Prostate gland (tissue), 2 donors: ENCODE results near the gene BNC1. TPM values are rescaled to one million over a fixed set of nuclear protein-coding genes. Genes with fewer than 3 reads are reported as not detected.

Source experiments
- DNase-seq: peaks from one replicate; pipeline ENCODE4 v3.0.0-alpha.2; 2019; ENCODE audit warnings: low spot score
- H3K27ac ChIP-seq, 2 donors: fragments of 200-600 bp; sonication (generic); 2 replicates each; pipeline ENCODE4 v1.5.1; 2017 to 2019
- H3K27me3 ChIP-seq: fragments of 200-600 bp; sonication (generic); replicated peaks from 2 replicates; pipeline ENCODE4 v1.5.1; 2019; ENCODE audit not compliant: insufficient read depth
- H3K36me3 ChIP-seq, 2 donors: fragments of 200-600 bp; sonication (generic); 1 replicate in 1 of 2; 2 replicates in 1 of 2; pipeline versions ENCODE4 v1.5.1 to v1.8.1; 2017 to 2019
- H3K4me1 ChIP-seq: fragments of 200-600 bp; sonication (generic); replicated peaks from 2 replicates; pipeline ENCODE4 v1.5.1; 2019
- H3K4me3 ChIP-seq, 2 donors: fragments of 200-600 bp; sonication (generic); 2 replicates each; pipeline ENCODE4 v1.5.1; 2017 to 2019
- H3K9me3 ChIP-seq: fragments of 200-600 bp; sonication (generic); 2 replicates; pipeline ENCODE4 v1.5.1; 2017
- CTCF ChIP-seq, 4 experiments: fragments of 200-600 bp in 2 of 4; fragments of 450-650 bp in 2 of 4; sonication (generic) in 2 of 4; IDR thresholded peaks; 1 replicate in 3 of 4; 2 replicates in 1 of 4; pipeline ENCODE4 v1.5.1; 2016 to 2019; ENCODE audit warnings: antibody characterized with exemption in 4 of 4, mild to moderate bottlenecking in 2 of 4, moderate library complexity in 2 of 4
- POLR2A ChIP-seq: fragments of 450-650 bp; IDR thresholded peaks from one replicate; pipeline ENCODE4 v1.6.1; 2016; ENCODE audit warnings: antibody characterized with exemption, mild to moderate bottlenecking
- POLR2AphosphoS5 ChIP-seq: sonication (generic); formaldehyde crosslinking; IDR thresholded peaks from one replicate; pipeline ENCODE4 v1.6.1; 2017; ENCODE audit warnings: antibody characterized with exemption
- WGBS: methylation state at CpG from one replicate; pipeline ENCODE4 v1.1.5; 2018; 5-methylcytosine and 5-hydroxymethylcytosine counted together
- intact Hi-C: fragments of 100-400 bp; cut with DNase I; formaldehyde crosslinking; loops from one replicate; pipeline ENCODE4 v1.14.2; 2022
- total RNA-seq, 2 donors: library from RNA; depleted of rRNA; stranded (reverse); fragments of >200 nt; gene quantifications; one replicate each; pipeline ENCODE4 v1.1.0, GENCODE V29; 2016

Gene BNC1
- total RNA-seq, 2 donors from 2014 or later: 0.27 to 11.0 TPM

- intact Hi-C loops: loop anchor here (1.0 to 5.0 kb wide), 2 partner anchors 140 to 195 kb away; partner anchors contain the start of genes BTBD1 and C15orf40
- no peaks in the 10 kb centered on the region for H3K4me1 ChIP-seq
- H3K27me3 ChIP-seq: no peaks in the 10 kb centered on the region
- H3K27ac ChIP-seq: peak overlapping the region; percentile 92 to 93
- peak overlapping the region; percentile 81 to 91 for H3K4me3 ChIP-seq
- DNase-seq: peak; percentile 36
- TF ChIP-seq POLR2AphosphoS5 (no peak), CTCF (IDR thresholded peaks at IDR 0.05) (no peak), POLR2A (no peak)
- no peaks in the 10 kb centered on the region for H3K36me3 ChIP-seq
- no peaks in the 10 kb centered on the region for H3K9me3 ChIP-seq
- 0% methylated on average over 38 of the region's 93 CpGs for WGBS
Measured at GRCh38 chr15:83207009-83207659, 77.3 kb downstream of the BNC1 start.

- Histone ChIP-seq H3K4me3 (peak overlapping the region; percentile 81 to 91), H3K4me1 (no peaks in the 10 kb centered on the region), H3K9me3 (no peaks in the 10 kb centered on the region), H3K27me3 (no peaks in the 10 kb centered on the region), H3K27ac (peak overlapping the region; percentile 92 to 93), H3K36me3 (no peaks in the 10 kb centered on the region)
- DNase-seq: no peak
- intact Hi-C loops: loop anchor here (1.0 to 5.0 kb wide), 2 partner anchors 139 to 194 kb away; partner anchors contain the start of genes BTBD1 and C15orf40
- 3% methylated on average over 9 of the region's 25 CpGs for WGBS
- TF ChIP-seq POLR2A (no peak), POLR2AphosphoS5 (no peak), CTCF (IDR thresholded peaks at IDR 0.05) (no peak)
Measured at GRCh38 chr15:83206526-83207008, 77.9 kb downstream of the BNC1 start.

Other genes with a start within 250 kb of the BNC1 start
- 10 to 100 TPM; 56.6 to 71.3 TPM for gene BTBD1, start 217.4 kb downstream of the BNC1 start, total RNA-seq
- gene TM6SF1, start 177.0 kb downstream of the BNC1 start, total RNA-seq: 1 to 10 TPM; 1.3 to 4.7 TPM
- 10 to 100 TPM; 19.4 to 55.4 TPM for gene HDGFL3, start 76.8 kb downstream of the BNC1 start, total RNA-seq
- 1 to 10 TPM; 2.2 to 7.4 TPM for gene SH3GL3, start 162.7 kb upstream of the BNC1 start, total RNA-seq